GM19193 (cell line): ENCODE data around the gene PPP1R13L.

ENCODE experiments used
- POLR2A ChIP-seq: IDR thresholded peaks from 4 replicates; pipeline ENCODE4 v1.6.1; 2011; ENCODE audit not compliant: insufficient read depth, insufficient read length; ENCODE audit errors: extremely low read depth

Gene PPP1R13L

DNA sequence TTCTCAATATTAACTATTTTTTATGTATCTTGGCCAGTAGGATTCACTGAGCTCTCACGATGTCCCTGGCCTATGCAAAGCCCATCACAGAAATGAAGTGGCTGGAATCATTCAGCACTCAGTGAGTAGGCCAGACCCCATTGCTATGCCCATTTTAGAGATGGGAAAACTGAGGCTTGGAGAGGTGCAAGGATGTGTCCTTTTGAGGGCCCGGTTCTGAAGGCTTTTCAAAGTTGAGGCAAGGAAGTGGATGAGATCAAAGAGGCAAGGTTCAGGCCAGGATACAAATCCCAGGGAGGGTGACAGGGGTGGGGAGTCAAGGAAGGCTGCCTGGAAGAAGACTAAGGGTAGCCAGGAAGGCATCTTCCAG, 37.5 kb upstream of the PPP1R13L start:
- TF ChIP-seq POLR2A: no peak

- TF ChIP-seq POLR2A: no peak
Measured at GRCh38 chr19:45440873-45441654, 36.2 kb upstream of the PPP1R13L start.

DNA sequence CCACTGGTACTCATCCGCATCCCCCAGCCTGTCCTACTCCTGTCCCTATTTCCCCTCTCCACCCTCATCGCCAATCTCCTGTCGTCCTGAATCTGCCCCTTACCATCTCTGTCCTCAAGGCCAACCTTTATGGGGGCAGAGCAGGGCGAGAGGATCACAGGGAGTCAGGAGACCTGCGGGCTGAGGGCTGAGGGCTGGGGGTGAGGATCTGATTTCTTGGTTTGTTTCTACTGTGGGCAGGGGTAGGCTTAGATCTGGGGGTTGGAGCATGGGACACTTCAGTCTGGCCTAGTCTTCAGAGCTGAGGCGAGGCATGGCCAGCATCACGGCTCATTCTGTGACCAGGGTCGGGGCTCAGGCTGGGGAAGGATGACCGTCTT, 35.4 kb upstream of the PPP1R13L start:
- TF ChIP-seq POLR2A: no peak

- peak; percentile 51 for TF ChIP-seq POLR2A
Measured at GRCh38 chr19:45439569-45440258, 34.8 kb upstream of the PPP1R13L start.

DNA sequence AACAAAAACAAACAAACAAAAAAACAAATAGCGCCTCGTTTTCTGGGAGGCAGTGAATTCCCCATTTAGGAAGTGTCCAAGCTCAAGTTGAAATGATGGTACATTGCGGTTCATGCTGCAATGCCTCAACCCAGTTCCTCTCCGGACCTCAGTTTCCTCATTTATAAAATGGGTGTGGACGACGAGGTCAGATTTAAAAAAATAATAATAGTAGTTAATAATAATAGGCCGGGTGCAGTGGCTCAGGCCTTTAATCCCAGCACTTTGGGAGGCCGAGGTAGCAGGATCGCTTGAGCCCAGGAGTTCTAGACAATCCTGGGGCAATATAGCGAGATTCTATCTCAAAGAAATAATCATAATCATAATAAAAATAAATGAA, 34.3 kb upstream of the PPP1R13L start:
- TF ChIP-seq POLR2A: no peak

- no peak for TF ChIP-seq POLR2A
Measured at GRCh38 chr19:45437328-45437727, 32.5 kb upstream of the PPP1R13L start.

DNA sequence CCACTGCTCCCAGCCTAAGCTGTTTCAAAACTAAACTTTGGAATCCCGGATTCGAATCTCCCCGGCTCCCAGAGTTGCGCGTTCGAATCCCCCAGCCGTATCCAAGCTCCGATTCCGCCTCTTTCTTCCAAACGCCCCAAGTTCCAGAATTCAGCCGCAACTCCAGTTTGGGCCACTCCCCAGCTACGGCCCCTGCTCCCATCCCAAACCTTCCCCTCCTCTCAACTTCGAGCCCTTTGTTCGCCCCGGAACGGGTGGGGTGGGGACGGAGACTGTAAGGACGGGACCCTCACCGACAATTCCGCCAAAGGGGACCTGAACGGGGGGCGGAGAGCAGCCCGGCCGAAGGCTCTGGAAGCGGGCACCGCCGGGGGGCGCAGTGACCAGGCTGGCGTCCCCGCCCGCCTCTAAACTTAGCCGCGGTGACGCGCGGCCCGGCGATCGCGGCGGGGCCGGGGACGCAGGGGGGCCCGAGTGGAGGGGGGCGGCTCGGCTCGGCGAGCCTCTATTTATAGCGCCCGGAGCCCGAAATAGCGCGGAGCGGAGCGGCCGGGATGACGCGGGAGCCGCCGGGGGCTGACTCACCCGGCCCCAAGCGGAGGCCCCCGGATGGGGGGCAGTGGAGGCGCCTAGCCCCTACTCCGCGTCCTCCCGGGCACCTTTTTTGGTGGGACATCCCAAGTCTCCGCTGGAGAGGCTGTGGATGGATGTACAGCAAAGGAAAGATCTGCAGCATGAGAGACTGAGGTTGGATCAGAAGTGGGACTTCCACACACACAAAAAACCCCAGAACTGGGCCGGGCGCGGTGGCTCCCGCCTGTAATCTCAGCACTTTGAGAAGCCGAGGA, 23.7 kb upstream of the PPP1R13L start:
- no peak for TF ChIP-seq POLR2A

GRCh38 chr19:45424191-45425058, 19.6 kb upstream of the PPP1R13L start:
- no peak for TF ChIP-seq POLR2A

DNA sequence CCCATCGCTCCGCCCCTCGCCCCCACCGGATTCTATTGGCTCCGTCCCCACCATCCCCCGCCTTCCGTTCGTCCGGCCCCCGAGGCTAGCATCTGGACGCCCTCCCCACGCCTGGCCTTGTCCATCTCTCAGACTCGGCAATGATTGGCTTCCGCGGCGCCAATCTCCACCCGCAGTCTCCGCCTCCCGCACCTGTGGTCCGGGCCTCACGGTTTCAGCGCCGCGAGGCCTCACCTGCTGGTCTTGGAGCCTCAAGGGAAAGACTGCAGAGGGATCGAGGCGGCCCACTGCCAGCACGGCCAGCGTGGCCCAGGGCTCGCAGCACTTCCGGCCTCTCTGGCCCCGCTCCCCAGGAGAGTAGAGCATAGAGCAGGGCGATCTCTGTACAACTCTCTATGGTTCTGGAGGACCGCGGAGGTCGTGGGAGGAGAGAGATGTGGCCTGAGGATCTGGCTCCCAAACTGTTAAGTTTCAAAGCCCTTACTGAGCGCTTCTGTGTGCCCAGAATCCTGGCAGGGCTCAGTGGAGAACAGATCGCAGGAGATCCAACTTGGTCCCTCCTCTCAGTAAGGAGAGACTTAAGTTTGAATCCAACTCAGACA, 18.8 kb upstream of the PPP1R13L start, which contains the start of gene ERCC1:
Gene ERCC1 (minus strand): TSS at position 329 of the 602 bp plus-strand sequence. CDS start 543 bp downstream, outside the sequence.
- peak; percentile 85 for TF ChIP-seq POLR2A

DNA sequence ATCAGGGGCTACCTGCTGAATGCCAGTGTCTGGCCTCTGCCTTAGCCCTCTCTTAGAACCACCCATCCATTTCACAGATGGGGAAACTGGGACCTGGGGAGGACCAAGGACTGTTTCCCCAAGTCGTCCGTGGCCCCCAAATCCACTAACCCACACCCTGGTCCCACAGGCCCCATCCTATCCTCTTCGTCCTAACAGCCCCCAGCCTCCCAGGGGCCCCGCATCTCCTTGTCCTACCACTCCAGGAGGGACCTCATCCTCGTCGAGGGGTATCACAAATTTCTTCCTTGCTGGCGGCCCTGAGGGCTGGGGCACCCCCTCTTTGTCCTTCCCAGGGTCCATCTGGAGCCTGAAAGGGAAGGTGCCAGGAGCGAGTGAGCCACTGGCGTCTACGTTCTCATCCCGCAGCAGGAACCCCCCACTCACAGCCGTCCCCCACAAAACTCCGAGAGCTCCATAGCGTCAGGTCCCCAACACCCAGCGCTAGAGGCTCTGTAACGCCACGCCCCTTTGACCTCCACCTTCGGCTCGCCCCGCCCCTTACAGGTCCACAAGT, 18.2 kb upstream of the PPP1R13L start:
- no peak for TF ChIP-seq POLR2A

- no peak for TF ChIP-seq POLR2A
Measured at GRCh38 chr19:45421947-45422498, 17.2 kb upstream of the PPP1R13L start.

DNA sequence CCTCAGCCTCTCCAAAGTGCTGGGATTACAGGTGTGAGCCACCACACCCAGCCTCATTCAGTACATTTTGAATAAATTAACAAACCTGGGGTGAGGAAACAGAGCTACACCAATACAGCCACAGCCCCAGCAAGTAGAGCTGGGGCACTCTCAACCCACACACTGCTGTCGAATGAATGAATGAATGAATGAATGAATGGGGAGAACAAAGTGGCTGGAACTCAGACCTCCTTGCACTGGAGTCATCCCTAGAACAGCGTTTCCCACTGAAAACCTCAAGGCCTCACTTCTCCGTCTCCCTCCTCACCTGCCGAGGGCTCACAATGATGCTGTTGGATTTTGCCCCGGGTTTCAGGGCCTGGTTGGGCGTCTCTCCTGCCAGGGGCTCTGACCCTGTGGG, 16.0 kb upstream of the PPP1R13L start:
- TF ChIP-seq POLR2A: no peak

DNA sequence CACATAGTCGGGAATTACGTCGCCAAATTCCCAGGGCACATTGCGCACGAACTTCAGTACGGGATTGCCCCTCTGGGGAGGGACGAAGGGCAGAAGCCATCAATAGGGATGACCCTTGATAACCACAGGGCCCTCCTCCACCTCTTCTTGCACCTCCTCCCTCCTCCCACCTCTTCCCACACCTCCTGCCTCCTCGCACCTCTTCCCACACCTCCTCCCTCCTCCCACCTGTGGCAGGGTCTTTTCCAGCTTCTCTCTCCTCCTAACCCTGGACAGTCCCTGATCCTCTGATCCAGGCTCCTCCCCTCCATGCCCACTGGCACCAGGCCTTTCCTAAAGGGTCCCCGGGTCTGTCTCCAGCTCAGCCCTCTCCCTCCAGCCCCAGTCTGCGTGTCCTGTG, 15.5 kb upstream of the PPP1R13L start:
- TF ChIP-seq POLR2A: no peak
